GM23338 (cell line): ENCODE results near the gene CHRNA7.

Source experiments
- EZH2 ChIP-seq: fragments of 200-600 bp; sonication (generic); IDR thresholded peaks from one replicate; pipeline ENCODE4 v1.8.0; 2017; ENCODE audit warnings: antibody characterized with exemption, mild to moderate bottlenecking, low read depth; ENCODE audit not compliant: unreplicated experiment
- TF ChIP-seq, protein P1 (sequence below), 2 experiments: fragments of 200-600 bp in 1 of 2; sonication (generic) in 1 of 2; conservative IDR thresholded peaks; 2 replicates each; pipeline versions ENCODE4 v1.5.1 to v1.6.1; 2016 to 2017; ENCODE audit warnings: antibody characterized with exemption in 2 of 2, low read depth in 2 of 2, mild to moderate bottlenecking in 2 of 2, moderate library complexity in 1 of 2

DNA sequence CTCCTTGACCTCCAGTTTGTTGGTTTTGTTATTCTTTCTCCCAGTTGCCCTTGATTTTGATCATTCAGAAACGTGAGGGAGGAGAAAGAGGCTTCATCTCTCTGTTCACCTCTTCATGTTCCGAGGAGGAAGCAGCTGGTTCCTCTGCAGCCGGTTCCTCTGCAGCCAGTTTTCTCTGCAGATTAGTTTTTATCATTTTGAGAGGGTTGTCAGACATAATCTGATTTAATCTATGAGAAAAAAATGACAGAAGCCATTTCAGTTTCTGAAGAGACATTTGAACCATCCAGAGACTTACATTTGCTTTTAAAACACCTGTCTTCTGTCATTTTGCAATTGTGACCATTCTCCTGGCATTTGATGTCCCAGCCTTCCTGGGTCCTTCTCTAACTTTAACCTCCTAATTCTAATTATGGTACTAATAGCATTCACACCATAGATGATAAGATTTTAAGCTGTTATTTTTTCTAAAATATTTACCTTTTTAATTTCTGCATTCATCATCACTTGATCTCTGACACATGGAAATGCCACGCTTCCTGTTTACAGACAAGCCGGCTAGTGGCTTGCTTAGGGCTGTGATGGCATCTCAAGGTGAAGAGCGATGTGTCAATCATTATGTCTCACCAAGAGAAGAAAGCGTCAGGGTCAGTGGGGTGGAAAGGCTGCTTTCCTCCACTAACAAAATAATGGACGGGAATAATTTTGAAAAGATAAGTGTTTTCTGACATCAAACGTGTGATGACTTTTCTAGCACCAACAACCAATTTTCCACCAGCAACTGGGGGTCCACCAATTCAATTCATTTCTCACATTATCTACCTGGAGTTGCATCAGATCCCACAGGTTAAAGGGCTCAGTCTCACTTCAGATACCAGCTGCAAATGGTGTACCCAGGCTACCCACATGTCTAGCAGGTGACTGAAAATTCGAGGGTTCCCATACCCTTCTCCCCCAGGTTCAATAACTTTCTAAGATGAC is 76.4 kb downstream of the CHRNA7 start:
- TF ChIP-seq, protein P1, sequence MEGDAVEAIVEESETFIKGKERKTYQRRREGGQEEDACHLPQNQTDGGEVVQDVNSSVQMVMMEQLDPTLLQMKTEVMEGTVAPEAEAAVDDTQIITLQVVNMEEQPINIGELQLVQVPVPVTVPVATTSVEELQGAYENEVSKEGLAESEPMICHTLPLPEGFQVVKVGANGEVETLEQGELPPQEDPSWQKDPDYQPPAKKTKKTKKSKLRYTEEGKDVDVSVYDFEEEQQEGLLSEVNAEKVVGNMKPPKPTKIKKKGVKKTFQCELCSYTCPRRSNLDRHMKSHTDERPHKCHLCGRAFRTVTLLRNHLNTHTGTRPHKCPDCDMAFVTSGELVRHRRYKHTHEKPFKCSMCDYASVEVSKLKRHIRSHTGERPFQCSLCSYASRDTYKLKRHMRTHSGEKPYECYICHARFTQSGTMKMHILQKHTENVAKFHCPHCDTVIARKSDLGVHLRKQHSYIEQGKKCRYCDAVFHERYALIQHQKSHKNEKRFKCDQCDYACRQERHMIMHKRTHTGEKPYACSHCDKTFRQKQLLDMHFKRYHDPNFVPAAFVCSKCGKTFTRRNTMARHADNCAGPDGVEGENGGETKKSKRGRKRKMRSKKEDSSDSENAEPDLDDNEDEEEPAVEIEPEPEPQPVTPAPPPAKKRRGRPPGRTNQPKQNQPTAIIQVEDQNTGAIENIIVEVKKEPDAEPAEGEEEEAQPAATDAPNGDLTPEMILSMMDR (conservative IDR thresholded peaks at IDR 0.05; ENCODE audit: low read depth in 2 of 2): no peak
- TF ChIP-seq EZH2: no peak
